ENCODE measurements around the gene NCR1.
"Not testable (repeated sequence)": the region's sequence is repeated elsewhere in the genome, so short reads cannot be mapped to it uniquely, and the experiment has no call there.

NCR1 gene

GRCh38 chr19:54881884-54882283 lies 24.1 kb upstream of the NCR1 start:
- no peak for DNase-seq (ENCODE audit: extremely low spot score)
- ChIA-PET POLR2A (no interaction called here), CTCF (interaction anchor here (0.7 to 1.1 kb wide), 4 partner anchors 37 to 751 kb away, joined by 3 to 4 read pairs (median 3); no protein-coding TSS in a partner anchor)
- no peak for TF ChIP-seq FOXA1 (IDR thresholded peaks at IDR 0.05)
- no peak for TF ChIP-seq FOXM1 (IDR thresholded peaks at IDR 0.05; ENCODE audit: borderline replicate concordance)
- TF ChIP-seq ZNF384 (IDR thresholded peaks at IDR 0.05) = no peak
- no peak for TF ChIP-seq TARDBP (IDR thresholded peaks at IDR 0.05)
- TF ChIP-seq L3MBTL2 (conservative IDR thresholded peaks at IDR 0.05) = no peak
- TF ChIP-seq FOXK2 (IDR thresholded peaks at IDR 0.05) = no peak
- no peak for TF ChIP-seq HDGF (IDR thresholded peaks at IDR 0.05; ENCODE audit: borderline replicate concordance)
- TF ChIP-seq SP1 (IDR thresholded peaks at IDR 0.05) = no peak
- TF ChIP-seq CTBP1 (IDR thresholded peaks at IDR 0.05; ENCODE audit: borderline replicate concordance) = no peak
- TF ChIP-seq PKNOX1 (IDR thresholded peaks at IDR 0.05) = no peak
- TF ChIP-seq SUZ12 (IDR thresholded peaks at IDR 0.05) = no peak
- TF ChIP-seq BHLHE40 (IDR thresholded peaks at IDR 0.05; ENCODE audit: borderline replicate concordance) = no peak
- no peak for TF ChIP-seq ARNT (IDR thresholded peaks at IDR 0.05)
- no peak for TF ChIP-seq ELF4 (IDR thresholded peaks at IDR 0.05)

- TF ChIP-seq FOXA1 (IDR thresholded peaks at IDR 0.05) (no peak), TARDBP (IDR thresholded peaks at IDR 0.05) (no peak), FOXK2 (IDR thresholded peaks at IDR 0.05) (no peak), L3MBTL2 (conservative IDR thresholded peaks at IDR 0.05) (no peak), ZNF384 (IDR thresholded peaks at IDR 0.05) (no peak), SP1 (IDR thresholded peaks at IDR 0.05) (no peak), BHLHE40 (IDR thresholded peaks at IDR 0.05; ENCODE audit: borderline replicate concordance) (no peak)
- ChIA-PET CTCF (no interaction called here), POLR2A (no interaction called here)
- no peak for DNase-seq (ENCODE audit: extremely low spot score)
Measured at GRCh38 chr19:54882758-54883157, 23.2 kb upstream of the NCR1 start.

GRCh38 chr19:54883228-54883627 lies 22.7 kb upstream of the NCR1 start:
- POLR2A ChIA-PET = no interaction called here
- TF ChIP-seq ZNF384 (IDR thresholded peaks at IDR 0.05) = no peak
- no peak for TF ChIP-seq FOXA1 (IDR thresholded peaks at IDR 0.05)
- no peak for TF ChIP-seq TARDBP (IDR thresholded peaks at IDR 0.05)
- no peak for TF ChIP-seq NFRKB (IDR thresholded peaks at IDR 0.05)
- no peak for TF ChIP-seq FOXK2 (IDR thresholded peaks at IDR 0.05)
- no peak for TF ChIP-seq PKNOX1 (IDR thresholded peaks at IDR 0.05)
- no peak for TF ChIP-seq HDGF (IDR thresholded peaks at IDR 0.05; ENCODE audit: borderline replicate concordance)
- no peak for DNase-seq (ENCODE audit: extremely low spot score)
- CTCF ChIA-PET = no interaction called here

- CTCF ChIA-PET = no interaction called here
- no peak for DNase-seq (ENCODE audit: extremely low spot score)
- POLR2A ChIA-PET = no interaction called here
- TF ChIP-seq CTBP1 (IDR thresholded peaks at IDR 0.05; ENCODE audit: borderline replicate concordance) (no peak), PKNOX1 (IDR thresholded peaks at IDR 0.05) (no peak), ZNF384 (IDR thresholded peaks at IDR 0.05) (no peak), FOXK2 (IDR thresholded peaks at IDR 0.05) (no peak), SUZ12 (IDR thresholded peaks at IDR 0.05) (no peak), NFRKB (IDR thresholded peaks at IDR 0.05) (no peak), TARDBP (IDR thresholded peaks at IDR 0.05) (no peak), ELF4 (IDR thresholded peaks at IDR 0.05) (no peak), SP1 (IDR thresholded peaks at IDR 0.05) (no peak), BHLHE40 (IDR thresholded peaks at IDR 0.05; ENCODE audit: borderline replicate concordance) (no peak), HDGF (IDR thresholded peaks at IDR 0.05; ENCODE audit: borderline replicate concordance) (no peak), FOXA1 (IDR thresholded peaks at IDR 0.05) (no peak), L3MBTL2 (conservative IDR thresholded peaks at IDR 0.05) (no peak)
Measured at GRCh38 chr19:54888239-54888638, 17.7 kb upstream of the NCR1 start.

GRCh38 chr19:54889566-54889965 lies 16.4 kb upstream of the NCR1 start:
- ChIA-PET CTCF (interaction anchor here (0.7 kb wide), 1 partner anchor 31 kb away, joined by 3 read pairs; no protein-coding TSS in a partner anchor), POLR2A (no interaction called here)
- TF ChIP-seq TARDBP (IDR thresholded peaks at IDR 0.05) (no peak), FOXM1 (IDR thresholded peaks at IDR 0.05; ENCODE audit: borderline replicate concordance) (no peak), LEF1 (IDR thresholded peaks at IDR 0.05; ENCODE audit: borderline replicate concordance) (no peak), PKNOX1 (IDR thresholded peaks at IDR 0.05) (no peak), L3MBTL2 (conservative IDR thresholded peaks at IDR 0.05) (no peak), ARNT (IDR thresholded peaks at IDR 0.05) (no peak), FOXA1 (IDR thresholded peaks at IDR 0.05) (no peak), HDGF (IDR thresholded peaks at IDR 0.05; ENCODE audit: borderline replicate concordance) (no peak), SP1 (IDR thresholded peaks at IDR 0.05) (no peak), CTBP1 (IDR thresholded peaks at IDR 0.05; ENCODE audit: borderline replicate concordance) (no peak), SUZ12 (IDR thresholded peaks at IDR 0.05) (no peak), BHLHE40 (IDR thresholded peaks at IDR 0.05; ENCODE audit: borderline replicate concordance) (no peak), FOXK2 (IDR thresholded peaks at IDR 0.05) (no peak), NFRKB (IDR thresholded peaks at IDR 0.05) (no peak), ZNF384 (IDR thresholded peaks at IDR 0.05) (no peak), ELF4 (IDR thresholded peaks at IDR 0.05) (no peak)
- no peak for DNase-seq (ENCODE audit: extremely low spot score)

- ChIA-PET POLR2A (no interaction called here), CTCF (no interaction called here)
- TF ChIP-seq HDGF (IDR thresholded peaks at IDR 0.05; ENCODE audit: borderline replicate concordance) (no peak), BHLHE40 (IDR thresholded peaks at IDR 0.05; ENCODE audit: borderline replicate concordance) (no peak), TARDBP (IDR thresholded peaks at IDR 0.05) (no peak), ARNT (IDR thresholded peaks at IDR 0.05) (no peak), FOXM1 (IDR thresholded peaks at IDR 0.05; ENCODE audit: borderline replicate concordance) (no peak), LEF1 (IDR thresholded peaks at IDR 0.05; ENCODE audit: borderline replicate concordance) (no peak), FOXK2 (IDR thresholded peaks at IDR 0.05) (no peak), ZNF384 (IDR thresholded peaks at IDR 0.05) (no peak), SUZ12 (IDR thresholded peaks at IDR 0.05) (no peak)
- no peak for DNase-seq (ENCODE audit: extremely low spot score)
Measured at GRCh38 chr19:54893406-54893805, 12.5 kb upstream of the NCR1 start.

GRCh38 chr19:54894106-54894505 lies 11.8 kb upstream of the NCR1 start:
- DNase-seq (ENCODE audit: extremely low spot score); POLR2A ChIA-PET; CTCF ChIA-PET: not testable (repeated sequence)
